IMR-90 (cell line): ENCODE data around the gene KCNT1.

Source experiments
- CEBPB ChIP-seq: IDR thresholded peaks from 2 replicates; pipeline ENCODE4 v1.6.1; 2012; ENCODE audit warnings: low read depth, low read length, improper control_type of control experiment
- CHD1 ChIP-seq: IDR thresholded peaks from 2 replicates; pipeline ENCODE4 v1.6.1; 2012; ENCODE audit warnings: low read depth, low read length, improper control_type of control experiment
- FOS ChIP-seq: fragments of 150-350 bp; IDR thresholded peaks from 2 replicates; pipeline ENCODE4 v1.6.1; 2016; ENCODE audit warnings: low read depth, low read length
- MAFK ChIP-seq: IDR thresholded peaks from 2 replicates; pipeline ENCODE4 v1.6.1; 2012; ENCODE audit warnings: low read depth, low read length, improper control_type of control experiment
- POLR2A ChIP-seq: IDR thresholded peaks from 2 replicates; pipeline ENCODE4 v1.6.1; 2012; ENCODE audit warnings: mild to moderate bottlenecking, low read depth, low read length
- RAD21 ChIP-seq: IDR thresholded peaks from 2 replicates; pipeline ENCODE4 v1.6.1; 2012; ENCODE audit warnings: low read length, improper control_type of control experiment
- SMC3 ChIP-seq: fragments of 150-350 bp; IDR thresholded peaks from 2 replicates; pipeline ENCODE4 v1.6.1; 2016; ENCODE audit warnings: low read depth, mild to moderate bottlenecking, antibody characterized with exemption, low read length, moderate library complexity
- USF2 ChIP-seq: fragments of 150-350 bp; IDR thresholded peaks from 2 replicates; pipeline ENCODE4 v1.6.1; 2017; ENCODE audit warnings: mild to moderate bottlenecking, antibody characterized with exemption, low read length, low read depth
- TF ChIP-seq, protein P1 (sequence below): conservative IDR thresholded peaks from 2 replicates; pipeline ENCODE4 v1.5.1; 2012; ENCODE audit warnings: mild to moderate bottlenecking, low read depth, low read length, improper control_type of control experiment

DNA sequence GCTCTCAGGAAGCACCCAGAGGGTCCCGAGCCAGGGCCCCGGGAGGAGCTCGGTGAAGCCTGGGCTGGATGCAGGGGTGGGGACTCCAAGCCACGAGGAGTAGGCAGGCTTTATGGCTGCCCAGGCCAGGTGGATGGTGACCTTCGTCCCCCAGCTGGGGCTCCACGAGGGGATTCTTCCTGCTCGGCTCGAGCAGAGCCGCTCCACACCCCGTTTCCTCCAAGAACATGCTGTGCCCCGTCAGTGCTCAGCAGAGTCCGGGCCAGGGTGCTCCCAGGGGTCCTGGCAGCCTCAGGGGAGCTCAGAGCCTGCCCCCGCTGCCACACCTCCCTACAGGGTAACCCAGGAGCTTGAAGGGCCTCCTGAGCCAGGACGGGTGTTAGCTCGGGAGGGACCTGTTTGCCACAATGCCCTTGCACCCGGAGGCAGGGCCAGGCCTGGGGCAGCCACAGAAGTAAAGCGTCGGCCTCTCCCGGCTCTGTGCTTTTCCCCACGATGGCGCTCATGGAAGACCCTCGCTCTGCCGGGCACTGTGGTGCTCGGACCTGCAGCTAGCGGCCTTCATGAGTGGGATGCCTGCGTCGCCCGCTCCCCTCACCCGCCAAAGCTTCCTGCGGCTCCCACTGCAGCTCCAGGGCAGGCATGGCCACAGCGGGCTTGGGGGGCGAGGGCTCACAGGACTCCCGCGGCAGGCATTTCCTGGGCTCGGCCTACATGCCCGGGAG lies 86.8 kb downstream of the KCNT1 start:
- TF ChIP-seq, protein P1, sequence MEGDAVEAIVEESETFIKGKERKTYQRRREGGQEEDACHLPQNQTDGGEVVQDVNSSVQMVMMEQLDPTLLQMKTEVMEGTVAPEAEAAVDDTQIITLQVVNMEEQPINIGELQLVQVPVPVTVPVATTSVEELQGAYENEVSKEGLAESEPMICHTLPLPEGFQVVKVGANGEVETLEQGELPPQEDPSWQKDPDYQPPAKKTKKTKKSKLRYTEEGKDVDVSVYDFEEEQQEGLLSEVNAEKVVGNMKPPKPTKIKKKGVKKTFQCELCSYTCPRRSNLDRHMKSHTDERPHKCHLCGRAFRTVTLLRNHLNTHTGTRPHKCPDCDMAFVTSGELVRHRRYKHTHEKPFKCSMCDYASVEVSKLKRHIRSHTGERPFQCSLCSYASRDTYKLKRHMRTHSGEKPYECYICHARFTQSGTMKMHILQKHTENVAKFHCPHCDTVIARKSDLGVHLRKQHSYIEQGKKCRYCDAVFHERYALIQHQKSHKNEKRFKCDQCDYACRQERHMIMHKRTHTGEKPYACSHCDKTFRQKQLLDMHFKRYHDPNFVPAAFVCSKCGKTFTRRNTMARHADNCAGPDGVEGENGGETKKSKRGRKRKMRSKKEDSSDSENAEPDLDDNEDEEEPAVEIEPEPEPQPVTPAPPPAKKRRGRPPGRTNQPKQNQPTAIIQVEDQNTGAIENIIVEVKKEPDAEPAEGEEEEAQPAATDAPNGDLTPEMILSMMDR = no peak
- no peak for TF ChIP-seq CEBPB
- no peak for TF ChIP-seq POLR2A
- TF ChIP-seq FOS = no peak
- TF ChIP-seq RAD21 = no peak
- TF ChIP-seq USF2 = no peak
- TF ChIP-seq CHD1 = no peak
- TF ChIP-seq SMC3 = no peak
- no peak for TF ChIP-seq MAFK
